Forelimb muscle (tissue), 1 donor: ENCODE results near the gene CD209. TPM values are rescaled to one million over a fixed set of nuclear protein-coding genes. Genes with fewer than 3 reads are reported as not detected.

Experiments used
- DNase-seq: peaks from one replicate; pipeline ENCODE4 v3.0.0-alpha.2; 2013; ENCODE audit warnings: low read depth
- polyA plus RNA-seq: library from polyadenylated mRNA; unstranded; fragments of 120-200 nt; gene quantifications from one replicate; pipeline ENCODE4 v1.2.1, GENCODE V29; 2013; ENCODE audit not compliant: insufficient read length

The CD209 gene
- polyA plus RNA-seq, 1 donor: 2.3 TPM

- DNase-seq: no peak
Observed at GRCh38 chr19:7706188-7706954, 41.0 kb downstream of the CD209 start.

GRCh38 chr19:7705387-7706187, 41.7 kb downstream of the CD209 start:
- no peak for DNase-seq

GRCh38 chr19:7704280-7705060, 42.9 kb downstream of the CD209 start:
- no peak for DNase-seq

GRCh38 chr19:7703332-7703731, 44.0 kb downstream of the CD209 start:
- no peak for DNase-seq

GRCh38 chr19:7701654-7702457, 45.5 kb downstream of the CD209 start, which contains the start of gene FCER2:
FCER2 (minus strand) TSS chr19:7702131; CDS start chr19:7699760, 2,371 bp downstream.
- DNase-seq: no peak

GRCh38 chr19:7701049-7701653, 46.2 kb downstream of the CD209 start:
- DNase-seq: no peak

GRCh38 chr19:7699417-7700401, 47.6 kb downstream of the CD209 start:
- no peak for DNase-seq

- no peak for DNase-seq
Observed at GRCh38 chr19:7699003-7699402, 48.3 kb downstream of the CD209 start.

- DNase-seq: no peak
Observed at GRCh38 chr19:7698583-7698982, 48.8 kb downstream of the CD209 start.

- DNase-seq: no peak
Observed at GRCh38 chr19:7697721-7698287, 49.5 kb downstream of the CD209 start.

GRCh38 chr19:7694499-7694898, 52.8 kb downstream of the CD209 start:
- DNase-seq: no peak

GRCh38 chr19:7692417-7693088, 54.8 kb downstream of the CD209 start:
- no peak for DNase-seq

GRCh38 chr19:7691497-7691896, 55.8 kb downstream of the CD209 start:
- no peak for DNase-seq

GRCh38 chr19:7690779-7691258, 56.5 kb downstream of the CD209 start:
- DNase-seq: no peak
